Measurements from ENCODE around the gene TXNDC9.

DNA sequence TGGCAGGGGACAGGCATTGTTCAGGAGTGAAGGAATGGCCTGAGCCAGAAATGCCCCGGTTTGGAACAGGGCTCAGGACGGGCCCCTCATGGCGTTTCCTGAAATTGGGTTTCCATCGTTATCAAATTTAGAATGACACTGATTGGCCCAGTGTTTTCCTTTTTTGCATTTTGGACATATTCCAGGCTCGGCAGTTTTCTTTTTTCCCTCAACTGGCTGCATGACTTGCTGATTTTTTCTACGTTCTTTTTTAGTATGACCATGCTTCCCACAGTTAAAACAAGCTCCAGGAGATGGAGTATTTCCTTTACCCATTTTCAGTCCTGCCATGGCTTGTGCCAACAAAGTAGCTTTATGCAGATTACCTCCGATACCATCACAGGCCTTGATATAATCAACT, 60.3 kb downstream of the TXNDC9 start:
- TF ChIP-seq, protein P1, sequence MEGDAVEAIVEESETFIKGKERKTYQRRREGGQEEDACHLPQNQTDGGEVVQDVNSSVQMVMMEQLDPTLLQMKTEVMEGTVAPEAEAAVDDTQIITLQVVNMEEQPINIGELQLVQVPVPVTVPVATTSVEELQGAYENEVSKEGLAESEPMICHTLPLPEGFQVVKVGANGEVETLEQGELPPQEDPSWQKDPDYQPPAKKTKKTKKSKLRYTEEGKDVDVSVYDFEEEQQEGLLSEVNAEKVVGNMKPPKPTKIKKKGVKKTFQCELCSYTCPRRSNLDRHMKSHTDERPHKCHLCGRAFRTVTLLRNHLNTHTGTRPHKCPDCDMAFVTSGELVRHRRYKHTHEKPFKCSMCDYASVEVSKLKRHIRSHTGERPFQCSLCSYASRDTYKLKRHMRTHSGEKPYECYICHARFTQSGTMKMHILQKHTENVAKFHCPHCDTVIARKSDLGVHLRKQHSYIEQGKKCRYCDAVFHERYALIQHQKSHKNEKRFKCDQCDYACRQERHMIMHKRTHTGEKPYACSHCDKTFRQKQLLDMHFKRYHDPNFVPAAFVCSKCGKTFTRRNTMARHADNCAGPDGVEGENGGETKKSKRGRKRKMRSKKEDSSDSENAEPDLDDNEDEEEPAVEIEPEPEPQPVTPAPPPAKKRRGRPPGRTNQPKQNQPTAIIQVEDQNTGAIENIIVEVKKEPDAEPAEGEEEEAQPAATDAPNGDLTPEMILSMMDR (IDR thresholded peaks at IDR 0.05): no peak
- TF ChIP-seq POLR2A (IDR thresholded peaks at IDR 0.05; ENCODE audit: low read depth): no peak
- TF ChIP-seq EP300 (IDR thresholded peaks at IDR 0.05): no peak
